Measurements from ENCODE around the gene CDK2AP2.

DNA sequence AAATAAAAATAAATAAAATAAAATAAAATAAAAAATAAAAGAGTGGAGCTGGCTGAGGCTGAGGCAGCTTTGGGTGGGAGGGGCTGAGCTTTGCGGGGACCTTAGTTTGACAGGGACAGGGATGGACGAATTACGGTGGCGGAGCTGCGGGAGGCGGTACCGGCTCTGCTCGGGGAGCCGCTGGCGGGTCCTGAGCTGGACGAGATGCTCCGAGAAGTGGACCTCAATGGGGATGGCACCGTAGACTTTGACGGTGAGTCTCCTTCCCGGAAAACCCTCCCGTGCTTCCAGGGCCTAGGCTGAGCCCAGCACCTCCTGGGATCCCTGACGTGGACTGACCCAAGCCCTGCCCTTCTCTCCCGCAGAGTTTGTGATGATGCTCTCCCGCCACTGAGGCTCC lies 49.7 kb downstream of the CDK2AP2 start:
- TF ChIP-seq, protein P1, sequence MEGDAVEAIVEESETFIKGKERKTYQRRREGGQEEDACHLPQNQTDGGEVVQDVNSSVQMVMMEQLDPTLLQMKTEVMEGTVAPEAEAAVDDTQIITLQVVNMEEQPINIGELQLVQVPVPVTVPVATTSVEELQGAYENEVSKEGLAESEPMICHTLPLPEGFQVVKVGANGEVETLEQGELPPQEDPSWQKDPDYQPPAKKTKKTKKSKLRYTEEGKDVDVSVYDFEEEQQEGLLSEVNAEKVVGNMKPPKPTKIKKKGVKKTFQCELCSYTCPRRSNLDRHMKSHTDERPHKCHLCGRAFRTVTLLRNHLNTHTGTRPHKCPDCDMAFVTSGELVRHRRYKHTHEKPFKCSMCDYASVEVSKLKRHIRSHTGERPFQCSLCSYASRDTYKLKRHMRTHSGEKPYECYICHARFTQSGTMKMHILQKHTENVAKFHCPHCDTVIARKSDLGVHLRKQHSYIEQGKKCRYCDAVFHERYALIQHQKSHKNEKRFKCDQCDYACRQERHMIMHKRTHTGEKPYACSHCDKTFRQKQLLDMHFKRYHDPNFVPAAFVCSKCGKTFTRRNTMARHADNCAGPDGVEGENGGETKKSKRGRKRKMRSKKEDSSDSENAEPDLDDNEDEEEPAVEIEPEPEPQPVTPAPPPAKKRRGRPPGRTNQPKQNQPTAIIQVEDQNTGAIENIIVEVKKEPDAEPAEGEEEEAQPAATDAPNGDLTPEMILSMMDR (IDR thresholded peaks at IDR 0.05) = no peak
- TF ChIP-seq POLR2A (IDR thresholded peaks at IDR 0.05) (no peak), EP300 (IDR thresholded peaks at IDR 0.05) (no peak)
